ENCODE results near the gene VMP1. TPM values are rescaled to one million over a fixed set of nuclear protein-coding genes. Genes with fewer than 3 reads are reported as not detected.

The VMP1 gene
- total RNA-seq, 1 experiment from 2014 or later = 107 TPM

GRCh38 chr17:59699218-59699617 lies 8.2 kb upstream of the VMP1 start:
- ChIA-PET POLR2A (ENCODE audit: low non-redundant PET) (no interaction called here), CTCF (no interaction called here)
- Histone ChIP-seq H3K9me3 (ENCODE audit: low read depth, low read length, poor library complexity, severe bottlenecking) (no peaks in the 10 kb centered on the region), H3K27ac (ENCODE audit: low read depth, low read length, poor library complexity, severe bottlenecking) (no peak overlapping the region), H3K4me3 (ENCODE audit: low read depth, low read length, poor library complexity, severe bottlenecking) (no peak overlapping the region), H3K27me3 (replicated peaks; ENCODE audit: insufficient read depth, low read depth, low read length, poor library complexity) (no peaks in the 10 kb centered on the region), H3K4me1 (ENCODE audit: insufficient read depth, low read length, poor library complexity, severe bottlenecking) (peaks cover 5% of the 10 kb centered on the region), H3K36me3 (ENCODE audit: insufficient read depth, low read length, poor library complexity, severe bottlenecking) (peaks cover 73% of the 10 kb centered on the region)
- no peak for DNase-seq (ENCODE audit: low spot score)
- BruUV-seq (replicated peaks) = no TSS peak
- TF ChIP-seq, protein P1, sequence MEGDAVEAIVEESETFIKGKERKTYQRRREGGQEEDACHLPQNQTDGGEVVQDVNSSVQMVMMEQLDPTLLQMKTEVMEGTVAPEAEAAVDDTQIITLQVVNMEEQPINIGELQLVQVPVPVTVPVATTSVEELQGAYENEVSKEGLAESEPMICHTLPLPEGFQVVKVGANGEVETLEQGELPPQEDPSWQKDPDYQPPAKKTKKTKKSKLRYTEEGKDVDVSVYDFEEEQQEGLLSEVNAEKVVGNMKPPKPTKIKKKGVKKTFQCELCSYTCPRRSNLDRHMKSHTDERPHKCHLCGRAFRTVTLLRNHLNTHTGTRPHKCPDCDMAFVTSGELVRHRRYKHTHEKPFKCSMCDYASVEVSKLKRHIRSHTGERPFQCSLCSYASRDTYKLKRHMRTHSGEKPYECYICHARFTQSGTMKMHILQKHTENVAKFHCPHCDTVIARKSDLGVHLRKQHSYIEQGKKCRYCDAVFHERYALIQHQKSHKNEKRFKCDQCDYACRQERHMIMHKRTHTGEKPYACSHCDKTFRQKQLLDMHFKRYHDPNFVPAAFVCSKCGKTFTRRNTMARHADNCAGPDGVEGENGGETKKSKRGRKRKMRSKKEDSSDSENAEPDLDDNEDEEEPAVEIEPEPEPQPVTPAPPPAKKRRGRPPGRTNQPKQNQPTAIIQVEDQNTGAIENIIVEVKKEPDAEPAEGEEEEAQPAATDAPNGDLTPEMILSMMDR (conservative IDR thresholded peaks at IDR 0.05; ENCODE audit: low read depth, low read length) = no peak
- TF ChIP-seq EZH2 (IDR thresholded peaks at IDR 0.05; ENCODE audit: borderline replicate concordance, low read depth, low read length, poor library complexity, severe bottlenecking) = no peak
- intact Hi-C loops (cut with micrococcal nuclease; ENCODE audit: unreplicated experiment) = no loop called here

GRCh38 chr17:59699786-59700185 lies 7.7 kb upstream of the VMP1 start:
- ChIA-PET CTCF (no interaction called here), POLR2A (ENCODE audit: low non-redundant PET) (interaction anchor here (0.6 kb wide), 1 partner anchor 81 kb away, joined by 6 read pairs; no protein-coding TSS in a partner anchor)
- intact Hi-C loops (cut with micrococcal nuclease; ENCODE audit: unreplicated experiment) = no loop called here
- BruUV-seq (replicated peaks) = no TSS peak
- H3K9me3 ChIP-seq (ENCODE audit: low read depth, low read length, poor library complexity, severe bottlenecking) = no peaks in the 10 kb centered on the region
- H3K36me3 ChIP-seq (ENCODE audit: insufficient read depth, low read length, poor library complexity, severe bottlenecking) = peaks cover 70% of the 10 kb centered on the region
- peaks cover 5% of the 10 kb centered on the region for H3K4me1 ChIP-seq (ENCODE audit: insufficient read depth, low read length, poor library complexity, severe bottlenecking)
- H3K27ac ChIP-seq (ENCODE audit: low read depth, low read length, poor library complexity, severe bottlenecking) = no peak overlapping the region
- no peak overlapping the region for H3K4me3 ChIP-seq (ENCODE audit: low read depth, low read length, poor library complexity, severe bottlenecking)
- TF ChIP-seq, protein P1 (conservative IDR thresholded peaks at IDR 0.05; ENCODE audit: low read depth, low read length) = no peak
- TF ChIP-seq EZH2 (IDR thresholded peaks at IDR 0.05; ENCODE audit: borderline replicate concordance, low read depth, low read length, poor library complexity, severe bottlenecking) = no peak
- H3K27me3 ChIP-seq (replicated peaks; ENCODE audit: insufficient read depth, low read depth, low read length, poor library complexity) = no peaks in the 10 kb centered on the region
- DNase-seq (ENCODE audit: low spot score) = no peak

DNA sequence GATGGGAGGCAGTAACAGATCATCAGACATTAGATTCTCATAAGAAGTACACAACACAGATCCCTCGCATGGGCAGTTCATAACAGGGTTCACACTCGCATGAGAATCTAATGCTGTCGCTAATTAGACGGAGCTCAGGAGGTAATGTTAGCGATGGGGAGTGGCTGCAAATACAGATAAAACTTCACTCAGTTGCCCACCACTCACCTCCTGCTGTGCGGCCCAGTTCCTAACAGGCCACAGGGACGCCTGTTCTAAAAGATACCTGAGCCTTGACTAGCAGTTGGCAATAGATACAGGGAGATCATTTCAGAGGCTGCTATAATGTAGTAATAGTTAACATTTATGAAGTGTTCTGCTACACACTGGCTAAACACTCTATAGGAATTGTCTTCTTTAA lies 5.2 kb upstream of the VMP1 start:
- POLR2A ChIA-PET (ENCODE audit: low non-redundant PET) = interaction anchor here (0.6 kb wide), 2 partner anchors 32 to 152 kb away, joined by 5 to 10 read pairs; no protein-coding TSS in a partner anchor

More for the DNA sequence above, 5.2 kb upstream of the VMP1 start:
- no peaks in the 10 kb centered on the region for H3K27me3 ChIP-seq (replicated peaks; ENCODE audit: insufficient read depth, low read depth, low read length, poor library complexity)
- H3K4me1 ChIP-seq (ENCODE audit: insufficient read depth, low read length, poor library complexity, severe bottlenecking) = peaks cover 16% of the 10 kb centered on the region
- intact Hi-C loops (cut with micrococcal nuclease; ENCODE audit: unreplicated experiment) = no loop called here
- peaks cover 51% of the 10 kb centered on the region for H3K36me3 ChIP-seq (ENCODE audit: insufficient read depth, low read length, poor library complexity, severe bottlenecking)
- H3K27ac ChIP-seq (ENCODE audit: low read depth, low read length, poor library complexity, severe bottlenecking) = no peak overlapping the region
- no peak overlapping the region for H3K4me3 ChIP-seq (ENCODE audit: low read depth, low read length, poor library complexity, severe bottlenecking)
- TF ChIP-seq, protein P1 (conservative IDR thresholded peaks at IDR 0.05; ENCODE audit: low read depth, low read length) = no peak
- no peak for TF ChIP-seq EZH2 (IDR thresholded peaks at IDR 0.05; ENCODE audit: borderline replicate concordance, low read depth, low read length, poor library complexity, severe bottlenecking)
- CTCF ChIA-PET = no interaction called here
- no peak for DNase-seq (ENCODE audit: low spot score)
- BruUV-seq (replicated peaks) = no TSS peak
- H3K9me3 ChIP-seq (ENCODE audit: low read depth, low read length, poor library complexity, severe bottlenecking) = no peaks in the 10 kb centered on the region

Data from A673 (cell line).